Progenitor cell of endocrine pancreas (in vitro differentiated cells): ENCODE data around the gene LGALS12. TPM values are rescaled to one million over a fixed set of nuclear protein-coding genes. Genes with fewer than 3 reads are reported as not detected.
"Not testable (repeated sequence)": the region's sequence is repeated elsewhere in the genome, so short reads cannot be mapped to it uniquely, and the experiment has no call there.

Source experiments
- DNase-seq: peaks from one replicate; pipeline ENCODE4 v3.0.0; 2021; ENCODE audit warnings: low spot score; ENCODE audit not compliant: unreplicated experiment
- H3K27ac Mint-ChIP-seq: 2 replicates; pipeline ENCODE4 v1.8.0; 2021; ENCODE audit warnings: mild to moderate bottlenecking, moderate library complexity, mixed read lengths
- H3K27me3 Mint-ChIP-seq: 2 replicates; pipeline ENCODE4 v1.8.0; 2021; ENCODE audit warnings: mixed read lengths
- H3K36me3 Mint-ChIP-seq: 2 replicates; pipeline ENCODE4 v1.8.0; 2022; ENCODE audit warnings: mixed read lengths; ENCODE audit not compliant: insufficient read depth
- H3K4me1 Mint-ChIP-seq: 2 replicates; pipeline ENCODE4 v1.8.0; 2021; ENCODE audit warnings: low read depth, mixed read lengths
- H3K4me3 Mint-ChIP-seq: 2 replicates; pipeline ENCODE4 v1.8.0; 2021; ENCODE audit warnings: low read depth, mild to moderate bottlenecking, moderate library complexity, mixed read lengths
- H3K9me3 Mint-ChIP-seq: 2 replicates; pipeline ENCODE4 v1.8.0; 2021; ENCODE audit warnings: low read depth, mixed read lengths
- CTCF ChIP-seq: fragments of 200-600 bp; sonication (generic); IDR thresholded peaks from one replicate; pipeline ENCODE4 v1.5.0; 2021; ENCODE audit warnings: antibody characterized with exemption, mild to moderate bottlenecking; ENCODE audit not compliant: unreplicated experiment
- total RNA-seq: library from RNA; stranded (reverse); gene quantifications from 2 replicates; pipeline ENCODE4 v1.2.1, GENCODE V29; 2021

The LGALS12 gene
- total RNA-seq, 1 donor from 2014 or later = 2.3 TPM

- no peak overlapping the region for H3K27ac Mint-ChIP-seq
- H3K9me3 Mint-ChIP-seq = no peaks in the 10 kb centered on the region
- H3K36me3 Mint-ChIP-seq = no peaks in the 10 kb centered on the region
- peaks cover 1% of the 10 kb centered on the region for H3K4me1 Mint-ChIP-seq
- no peak overlapping the region for H3K4me3 Mint-ChIP-seq
- TF ChIP-seq CTCF = no peak
- H3K27me3 Mint-ChIP-seq = no peaks in the 10 kb centered on the region
- no peak for DNase-seq
These were observed 42.3 kb downstream of the LGALS12 start for GRCh38 chr11:63548178-63548577.

GRCh38 chr11:63549411-63549810 lies 43.5 kb downstream of the LGALS12 start:
- TF ChIP-seq CTCF = no peak
- Mint-ChIP-seq H3K4me3 (no peak overlapping the region), H3K36me3 (no peaks in the 10 kb centered on the region), H3K4me1 (peaks cover 1% of the 10 kb centered on the region), H3K9me3 (no peaks in the 10 kb centered on the region), H3K27me3 (no peaks in the 10 kb centered on the region), H3K27ac (no peak overlapping the region)
- DNase-seq = no peak

GRCh38 chr11:63550156-63550700 lies 44.3 kb downstream of the LGALS12 start:
- H3K4me3 Mint-ChIP-seq, H3K9me3 Mint-ChIP-seq, H3K4me1 Mint-ChIP-seq, H3K27ac Mint-ChIP-seq, H3K27me3 Mint-ChIP-seq, DNase-seq, H3K36me3 Mint-ChIP-seq: not testable (repeated sequence)

GRCh38 chr11:63551091-63551888 lies 45.4 kb downstream of the LGALS12 start:
- H3K4me3 Mint-ChIP-seq = no peak overlapping the region
- H3K4me1 Mint-ChIP-seq = peaks cover 1% of the 10 kb centered on the region
- TF ChIP-seq CTCF = no peak
- DNase-seq = no peak
- no peaks in the 10 kb centered on the region for H3K9me3 Mint-ChIP-seq
- no peaks in the 10 kb centered on the region for H3K36me3 Mint-ChIP-seq
- no peaks in the 10 kb centered on the region for H3K27me3 Mint-ChIP-seq
- no peak overlapping the region for H3K27ac Mint-ChIP-seq

GRCh38 chr11:63551889-63552266 lies 46.0 kb downstream of the LGALS12 start:
- DNase-seq = no peak
- no peaks in the 10 kb centered on the region for H3K36me3 Mint-ChIP-seq

More at GRCh38 chr11:63551889-63552266, 46.0 kb downstream of the LGALS12 start:
- H3K4me1 Mint-ChIP-seq = peaks cover 5% of the 10 kb centered on the region
- H3K4me3 Mint-ChIP-seq = no peak overlapping the region
- no peaks in the 10 kb centered on the region for H3K9me3 Mint-ChIP-seq
- no peak overlapping the region for H3K27ac Mint-ChIP-seq
- no peak for TF ChIP-seq CTCF
- H3K27me3 Mint-ChIP-seq = peaks cover 4% of the 10 kb centered on the region
